Raji (cell line): ENCODE measurements around the gene WDTC1.

ENCODE experiments used
- POLR2A ChIP-seq: IDR thresholded peaks from 2 replicates; pipeline ENCODE4 v1.6.1; 2011; ENCODE audit warnings: low read depth, low read length, control low read depth; ENCODE audit not compliant: insufficient read depth

Gene WDTC1

GRCh38 chr1:27234049-27234882 lies at the start of gene WDTC1:
WDTC1 (plus strand) TSS chr1:27234632; CDS start chr1:27261055, 26,423 bp downstream.
- TF ChIP-seq POLR2A = peak; percentile 82

- no peak for TF ChIP-seq POLR2A
These were observed 42.3 kb upstream of the WDTC1 start for GRCh38 chr1:27192039-27192529.

GRCh38 chr1:27193194-27193593 lies 41.2 kb upstream of the WDTC1 start:
- TF ChIP-seq POLR2A = no peak

- no peak for TF ChIP-seq POLR2A
These were observed 33.1 kb upstream of the WDTC1 start for GRCh38 chr1:27201295-27201694.

GRCh38 chr1:27203946-27204345 lies 30.5 kb upstream of the WDTC1 start:
- no peak for TF ChIP-seq POLR2A

GRCh38 chr1:27216466-27216865 lies 18.0 kb upstream of the WDTC1 start:
- TF ChIP-seq POLR2A = no peak

- TF ChIP-seq POLR2A = no peak
These were observed 17.0 kb upstream of the WDTC1 start for GRCh38 chr1:27217401-27217800.

GRCh38 chr1:27218736-27219135 lies 15.7 kb upstream of the WDTC1 start:
- no peak for TF ChIP-seq POLR2A

- no peak for TF ChIP-seq POLR2A
These were observed 14.3 kb upstream of the WDTC1 start for GRCh38 chr1:27220096-27220495.

GRCh38 chr1:27225621-27226020 lies 8.8 kb upstream of the WDTC1 start:
- TF ChIP-seq POLR2A = no peak

GRCh38 chr1:27227765-27228164 lies 6.7 kb upstream of the WDTC1 start:
- TF ChIP-seq POLR2A = no peak

GRCh38 chr1:27233667-27234048 lies 774 bp upstream of the WDTC1 start:
- TF ChIP-seq POLR2A = no peak

GRCh38 chr1:27235827-27236226 lies 1.4 kb downstream of the WDTC1 start:
- no peak for TF ChIP-seq POLR2A

GRCh38 chr1:27237112-27237511 lies 2.7 kb downstream of the WDTC1 start:
- TF ChIP-seq POLR2A = no peak

- TF ChIP-seq POLR2A = no peak
These were observed 3.6 kb downstream of the WDTC1 start for GRCh38 chr1:27238032-27238431.

GRCh38 chr1:27241677-27242076 lies 7.2 kb downstream of the WDTC1 start:
- no peak for TF ChIP-seq POLR2A

GRCh38 chr1:27246194-27246593 lies 11.8 kb downstream of the WDTC1 start:
- no peak for TF ChIP-seq POLR2A
